ENCODE data around the gene TTI1. TPM values are rescaled to one million over a fixed set of nuclear protein-coding genes. Genes with fewer than 3 reads are reported as not detected.

Gene TTI1
- total and polyA plus RNA-seq, 2 experiments from 2014 or later: 17.8 to 56.4 TPM

- H3K36me3 ChIP-seq (ENCODE audit: insufficient read depth): peaks cover 43% of the 10 kb centered on the region
- no peak for TF ChIP-seq ZNF331 (CRISPR knock-in tag; IDR thresholded peaks at IDR 0.05; ENCODE audit: low read depth)
- no peak for TF ChIP-seq STAT1 (IDR thresholded peaks at IDR 0.05; ENCODE audit: unreplicated experiment)
- TF ChIP-seq REST (IDR thresholded peaks at IDR 0.05; ENCODE audit: unreplicated experiment): no peak
- no peak for TF ChIP-seq CTCF (conservative IDR thresholded peaks at IDR 0.05; ENCODE audit: low read depth in 2 of 2)
- no peak for TF ChIP-seq JUNB (IDR thresholded peaks at IDR 0.05; ENCODE audit: unreplicated experiment)
- TF ChIP-seq EZH2 (IDR thresholded peaks at IDR 0.05; ENCODE audit: low read depth, unreplicated experiment): no peak
- no peak for TF ChIP-seq NANOG (IDR thresholded peaks at IDR 0.05; ENCODE audit: borderline replicate concordance)
- TF ChIP-seq EZH2phosphoT487 (IDR thresholded peaks at IDR 0.05; ENCODE audit: unreplicated experiment): no peak
- no peak for TF ChIP-seq ZNF114 (CRISPR knock-in tag; IDR thresholded peaks at IDR 0.05)
- TF ChIP-seq POLR2AphosphoS5 (IDR thresholded peaks at IDR 0.05; ENCODE audit: low read depth): no peak
- no peak for TF ChIP-seq CREB1 (CRISPR knock-in tag; IDR thresholded peaks at IDR 0.05; ENCODE audit: low read depth)
- no peak for TF ChIP-seq ETS1 (IDR thresholded peaks at IDR 0.05)
- TF ChIP-seq ZNF462 (CRISPR knock-in tag; IDR thresholded peaks at IDR 0.05): no peak
- peaks cover 8% of the 10 kb centered on the region; the same call in 1 of the 2 replicates for H3K9me2 ChIP-seq (ENCODE audit: insufficient read depth)
- H3F3A ChIP-seq (replicated peaks; ENCODE audit: low read depth): no peaks in the 10 kb centered on the region
- Mint-ChIP-seq H3K4me1 (no peaks in the 10 kb centered on the region), H3K36me3 (ENCODE audit: low read depth) (peaks cover 71% of the 10 kb centered on the region), H3K9me3 (peaks cover 17% of the 10 kb centered on the region), H3K4me3 (no peak overlapping the region), H3K27me3 (ENCODE audit: insufficient read depth, low read depth, poor library complexity) (no peaks in the 10 kb centered on the region), H3K27ac (no peak overlapping the region)
- H3K4me3 ChIP-seq: no peak overlapping the region
- H3K4me1 ChIP-seq (ENCODE audit: insufficient read depth): no peaks in the 10 kb centered on the region
- H3K4me2 ChIP-seq: no peak overlapping the region
- H3K27me3 ChIP-seq (ENCODE audit: insufficient read depth): no peaks in the 10 kb centered on the region
- no peak overlapping the region for H2AFZ ChIP-seq
- peaks cover 83% of the 10 kb centered on the region for H3K79me2 ChIP-seq (replicated peaks; ENCODE audit: insufficient read depth)
- no peak for DNase-seq (ENCODE audit: low spot score)
- H4K20me1 ChIP-seq (replicated peaks; ENCODE audit: insufficient read depth): peaks cover 18% of the 10 kb centered on the region
- ATAC-seq: no peak
- H3K27ac ChIP-seq (ENCODE audit: low read depth): no peak overlapping the region
These were observed 19.4 kb downstream of the TTI1 start for GRCh38 chr20:38013887-38014286.
